ENCODE measurements around the gene TRERF1.

Gene TRERF1

DNA sequence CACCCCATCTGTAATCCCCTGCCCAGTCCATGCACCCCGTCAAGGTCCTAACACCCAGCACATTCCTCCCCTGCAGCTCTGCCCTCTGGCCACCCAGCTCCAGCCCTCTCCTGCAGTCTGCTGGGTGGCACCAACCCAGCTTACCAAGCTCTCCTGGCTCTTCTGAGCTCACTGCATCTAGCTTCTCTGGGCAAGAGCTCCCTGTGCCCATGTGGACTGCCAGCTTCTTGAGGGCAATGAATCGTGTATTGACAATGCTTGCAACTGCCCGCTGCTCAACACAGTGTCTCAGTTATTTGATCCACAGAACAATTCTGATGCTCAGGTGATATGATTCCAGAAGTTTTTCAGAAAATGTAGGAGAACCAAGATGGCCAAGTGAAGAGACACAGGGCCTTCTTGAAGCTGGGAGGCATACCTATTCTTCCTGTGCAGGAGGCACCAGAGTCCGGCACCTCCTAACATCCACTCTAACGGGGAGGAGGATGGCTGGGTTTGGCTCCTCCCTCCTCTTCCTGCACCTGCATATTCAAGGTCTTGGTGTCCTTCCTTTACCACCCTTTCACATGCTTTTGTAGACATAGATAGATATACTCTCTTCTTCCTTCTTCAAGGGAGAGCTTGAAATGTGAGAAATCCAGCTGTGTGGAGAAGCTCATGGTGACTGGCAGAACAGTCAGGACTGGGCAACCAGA is 85.6 kb downstream of the TRERF1 start:
- no peak for DNase-seq

DNA sequence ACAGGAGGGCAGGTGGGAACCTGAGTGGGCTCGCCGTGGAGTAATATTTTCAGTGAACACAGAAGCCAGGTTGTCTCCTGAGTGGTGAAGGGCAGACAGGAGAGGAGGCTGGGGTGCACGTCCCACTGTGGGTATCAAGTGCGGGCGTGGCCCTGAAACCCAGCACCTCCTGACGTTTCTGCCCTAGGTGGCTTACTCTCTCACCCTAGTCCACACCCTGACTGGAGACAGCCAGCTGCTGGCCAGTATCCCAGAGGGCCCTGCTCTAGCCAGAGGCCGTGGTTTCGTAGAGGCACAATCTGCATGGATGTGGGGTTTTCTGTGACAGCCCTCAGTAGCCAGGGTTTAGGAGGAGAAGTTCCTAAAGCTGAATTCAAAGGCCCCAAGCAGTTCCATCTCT is 86.7 kb downstream of the TRERF1 start:
- DNase-seq: no peak

DNA sequence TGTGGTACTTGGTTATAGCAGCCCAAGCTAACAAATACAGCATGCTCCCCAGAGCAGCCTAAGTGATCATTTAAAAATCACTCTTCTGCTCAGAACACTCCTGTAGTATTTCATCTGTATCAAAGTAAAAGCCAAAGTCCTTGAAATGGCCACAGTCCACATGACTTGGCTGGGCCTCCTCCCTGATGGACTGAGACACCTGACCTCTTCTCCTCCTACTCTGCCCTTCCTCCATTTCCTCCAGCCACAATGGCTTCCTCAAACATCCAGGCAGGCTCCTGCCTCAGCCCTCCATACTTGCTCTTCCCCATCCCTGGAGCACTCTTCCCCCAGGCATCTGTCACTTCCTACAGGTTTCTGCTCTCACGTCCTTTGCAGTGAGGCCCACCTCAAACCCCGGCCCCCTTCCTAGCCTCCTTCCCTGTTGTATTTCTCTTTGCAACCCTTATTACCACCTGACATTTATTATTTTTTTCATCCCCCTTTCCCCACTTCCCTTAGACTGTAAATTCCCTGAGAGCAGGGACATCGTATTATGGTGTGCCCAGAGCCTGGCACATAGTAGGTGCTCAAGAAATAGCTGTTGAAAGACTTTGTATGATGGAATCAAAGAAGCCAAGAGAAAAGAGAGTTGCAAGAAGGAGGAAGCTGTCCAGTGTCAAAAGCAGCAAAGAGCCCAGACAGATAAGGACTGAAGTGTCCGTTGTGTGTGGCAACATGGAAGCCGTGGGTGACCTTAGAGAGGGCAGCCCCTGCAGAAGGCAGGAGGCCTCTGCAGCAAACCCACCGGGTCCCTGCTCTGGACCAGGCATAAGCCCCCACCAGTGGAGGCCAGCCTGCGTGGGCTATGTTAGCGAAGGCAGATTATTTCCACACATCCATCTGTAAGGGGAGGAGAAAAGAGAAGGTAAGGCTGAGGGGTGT is 87.5 kb downstream of the TRERF1 start:
- no peak for DNase-seq

DNA sequence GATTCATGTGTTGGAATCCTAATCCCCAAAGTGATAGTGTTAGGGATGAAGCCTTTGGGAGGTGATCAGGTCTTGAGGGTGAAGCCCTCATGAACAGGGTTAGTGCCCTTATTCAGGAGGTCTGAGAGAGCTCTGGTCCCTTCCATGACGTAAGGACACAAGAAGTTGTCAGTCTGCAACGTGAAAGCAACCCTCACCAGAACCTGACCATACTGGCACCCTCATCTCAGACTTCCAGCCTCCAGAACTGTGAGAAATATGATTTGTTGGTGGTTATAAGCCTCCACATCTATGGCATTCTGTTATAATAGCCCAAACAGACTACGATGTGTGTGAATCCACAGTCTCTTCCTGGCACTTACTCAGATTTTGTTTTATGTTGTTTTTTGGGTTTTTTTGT is 90.7 kb downstream of the TRERF1 start:
- DNase-seq: no peak

DNA sequence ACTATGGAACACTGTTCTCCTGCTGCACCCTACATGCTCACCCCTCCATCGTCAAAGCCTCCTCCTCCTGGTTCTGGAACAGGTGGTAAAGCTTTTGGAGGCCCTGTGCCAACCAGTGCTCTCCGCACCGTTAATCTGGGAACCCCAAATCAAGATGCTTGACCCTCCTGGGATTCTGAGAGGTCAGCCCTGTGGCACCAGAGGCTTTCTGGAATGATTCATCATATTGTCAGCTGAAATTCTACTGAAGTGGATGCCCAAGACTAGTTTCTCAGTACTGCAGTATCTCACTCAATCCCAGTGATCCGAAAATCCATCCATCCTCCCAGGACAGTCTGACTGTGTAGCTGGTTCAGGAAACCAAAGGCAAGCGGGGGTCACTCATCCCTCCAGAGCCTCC is 92.7 kb downstream of the TRERF1 start:
- no peak for DNase-seq

DNA sequence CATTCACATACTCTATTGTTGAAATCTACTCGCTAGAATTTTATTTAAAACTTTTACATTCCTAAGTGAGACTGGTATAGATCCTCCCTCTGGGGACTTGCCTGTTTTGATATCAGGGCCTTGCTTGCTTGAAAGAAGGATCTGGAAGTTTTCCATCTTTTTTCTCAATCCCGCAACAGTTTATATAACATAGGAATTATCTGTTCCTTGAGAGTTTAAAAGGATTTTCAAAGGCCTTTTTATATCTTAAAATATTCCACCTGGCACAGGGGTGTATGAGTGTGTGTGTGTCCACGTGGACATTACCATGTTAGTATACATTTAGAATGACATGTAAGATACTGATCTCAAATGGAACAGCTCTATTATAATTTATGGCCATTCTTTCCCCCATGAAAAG is 96.3 kb downstream of the TRERF1 start:
- DNase-seq: no peak

DNA sequence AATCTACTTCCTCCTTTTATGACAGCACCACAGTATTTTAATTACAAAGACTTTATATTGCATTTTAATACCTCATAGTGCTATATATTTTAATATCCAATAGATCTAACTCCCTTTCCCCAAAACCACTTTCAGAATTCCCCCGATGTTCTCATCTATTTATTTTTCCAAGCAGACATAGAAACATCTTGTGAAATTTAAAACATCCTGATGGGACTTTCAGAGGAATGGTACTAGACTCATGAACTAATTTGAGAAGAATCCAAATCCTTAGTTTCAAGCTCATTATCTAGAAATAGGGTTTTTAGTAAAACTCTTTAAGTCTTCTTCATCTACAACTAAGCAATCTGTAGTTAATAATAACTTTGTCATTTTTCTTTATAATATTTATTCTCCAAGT is 97.0 kb downstream of the TRERF1 start:
- DNase-seq: no peak

DNA sequence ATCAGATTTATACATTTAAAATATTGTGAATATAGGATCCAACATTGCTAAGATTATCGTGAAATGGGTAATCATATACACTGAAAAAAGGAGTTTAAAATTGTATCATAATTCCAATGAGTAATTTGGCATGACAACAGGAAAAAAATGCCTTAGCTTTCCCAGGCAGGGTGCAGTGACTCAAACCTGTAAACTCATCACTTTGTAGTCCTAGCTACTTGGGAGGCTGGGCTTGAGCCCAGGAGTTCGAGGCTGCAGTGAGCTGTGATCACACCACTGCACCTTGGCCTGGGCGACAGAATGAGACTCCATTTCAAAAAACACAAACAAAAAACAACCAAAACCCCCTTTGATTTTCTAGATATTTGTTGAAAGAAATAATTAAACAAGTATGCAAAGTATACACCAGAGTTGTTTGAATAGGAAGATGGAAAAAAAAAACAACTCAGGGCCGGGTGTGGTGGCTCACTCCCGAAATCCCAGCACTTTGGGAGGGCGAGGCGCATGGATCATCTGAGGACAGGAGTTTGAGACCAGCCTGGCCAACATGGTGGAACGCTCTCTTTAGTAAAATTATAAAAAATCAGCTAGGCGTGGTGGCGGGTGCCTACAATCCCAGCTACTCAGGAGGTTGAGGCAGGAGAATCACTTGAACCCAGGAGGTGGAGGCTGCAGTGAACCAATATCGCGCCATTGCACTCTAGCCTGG is 98.7 kb downstream of the TRERF1 start:
- no peak for DNase-seq

DNA sequence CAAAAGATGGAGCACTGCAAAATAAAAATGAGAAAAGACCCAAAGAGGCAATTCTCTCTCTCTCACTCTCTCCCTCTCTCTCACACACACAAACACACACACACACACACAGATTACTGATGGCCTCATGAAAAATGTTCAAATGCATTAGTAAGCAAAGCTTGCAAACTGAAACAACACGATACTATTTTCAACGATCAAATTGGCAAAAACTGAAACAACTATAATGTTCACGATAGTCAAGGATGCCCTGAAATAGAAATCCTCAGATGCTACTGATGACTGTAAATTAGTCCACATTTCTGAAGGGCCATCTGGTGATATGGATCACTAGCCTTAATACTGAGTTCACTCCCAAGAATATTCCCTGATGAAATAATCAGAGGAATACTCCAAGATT is 100.8 kb downstream of the TRERF1 start:
- DNase-seq: no peak

DNA sequence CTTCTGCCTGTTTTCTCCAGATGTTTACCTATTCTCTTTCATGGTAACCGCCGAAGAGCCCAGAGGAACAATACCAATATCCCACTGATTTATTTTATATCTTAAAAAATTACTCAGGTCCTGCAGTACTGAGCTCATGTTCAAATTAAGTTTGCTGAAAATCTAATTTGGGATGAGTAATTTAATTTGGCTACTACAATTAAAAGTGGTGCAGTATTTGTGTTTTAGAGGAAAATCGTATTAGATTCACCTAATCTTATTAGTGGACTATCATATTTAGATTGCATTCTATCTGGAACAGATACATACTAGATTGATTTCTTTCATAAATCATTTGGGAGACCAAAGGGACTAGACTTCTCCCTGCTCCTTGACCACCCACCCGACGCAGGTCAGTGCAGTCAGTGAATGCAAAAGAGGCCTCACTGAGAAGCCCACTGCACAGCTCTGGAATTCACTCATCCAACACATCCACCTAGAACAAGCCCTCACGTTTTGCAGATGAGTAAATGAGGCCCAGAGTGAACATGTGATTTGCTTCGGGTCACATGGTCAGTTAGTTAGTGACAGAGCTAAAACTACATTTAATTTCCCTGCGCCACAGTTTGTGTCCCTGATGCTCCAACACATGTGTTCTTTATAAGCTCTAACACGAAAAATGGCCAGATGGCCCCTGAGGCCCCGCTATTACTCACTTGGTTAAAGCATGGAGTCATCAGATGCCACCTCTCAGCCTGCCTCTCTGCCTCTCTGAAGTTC is 101.8 kb downstream of the TRERF1 start:
- no peak for DNase-seq

DNA sequence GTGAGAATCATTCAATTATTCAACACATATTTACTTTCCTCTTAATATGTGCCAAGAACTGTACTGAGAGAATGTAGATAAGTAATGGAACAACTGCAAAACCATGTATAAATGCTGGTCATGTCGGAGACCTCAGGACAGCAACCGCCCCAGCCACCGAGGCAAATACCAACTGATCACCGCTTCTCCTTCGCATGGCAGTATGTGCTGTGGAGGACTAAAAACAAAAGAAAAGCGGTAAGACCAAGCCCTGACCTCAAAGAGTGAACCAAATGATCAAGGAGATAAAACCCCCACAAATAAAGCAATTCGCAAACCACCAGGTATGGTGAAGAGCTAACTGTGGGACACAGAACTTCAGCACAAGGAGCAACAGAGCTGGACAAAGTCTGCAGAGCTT is 104.3 kb downstream of the TRERF1 start:
- no peak for DNase-seq

DNA sequence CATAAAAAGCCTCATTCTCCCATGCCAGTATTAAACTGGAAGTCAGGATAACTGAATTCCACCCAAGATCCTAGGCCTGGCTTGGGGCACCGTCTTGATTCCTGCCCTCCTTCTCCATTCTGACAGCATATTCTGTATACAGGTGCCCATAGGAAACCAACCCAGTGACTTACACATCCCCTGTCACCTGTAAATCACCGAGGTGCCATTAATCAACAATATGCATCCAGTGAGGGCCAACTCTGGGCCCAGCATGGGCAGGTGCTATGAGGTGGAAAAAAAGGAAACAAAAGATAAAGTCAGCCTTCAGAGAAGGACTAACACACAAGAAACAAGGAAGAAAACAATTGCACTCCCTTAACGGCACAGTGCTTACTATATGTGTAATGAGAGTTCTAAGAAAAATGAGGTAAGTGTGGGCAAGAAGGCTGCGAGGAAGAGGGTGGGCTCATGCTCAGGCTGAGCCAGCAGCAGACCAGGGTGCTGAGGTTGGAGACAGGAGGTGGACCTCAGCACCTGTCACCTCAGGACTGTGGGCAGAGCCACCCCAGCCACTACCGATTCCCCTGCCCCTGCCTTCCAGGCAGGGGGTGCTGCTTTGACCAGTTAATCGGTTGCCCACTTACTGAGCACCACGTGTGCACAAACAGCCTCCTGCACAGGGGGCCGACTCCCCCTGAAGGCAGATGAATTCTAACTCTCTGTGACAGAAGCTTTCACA is 105.9 kb downstream of the TRERF1 start:
- DNase-seq: no peak

DNA sequence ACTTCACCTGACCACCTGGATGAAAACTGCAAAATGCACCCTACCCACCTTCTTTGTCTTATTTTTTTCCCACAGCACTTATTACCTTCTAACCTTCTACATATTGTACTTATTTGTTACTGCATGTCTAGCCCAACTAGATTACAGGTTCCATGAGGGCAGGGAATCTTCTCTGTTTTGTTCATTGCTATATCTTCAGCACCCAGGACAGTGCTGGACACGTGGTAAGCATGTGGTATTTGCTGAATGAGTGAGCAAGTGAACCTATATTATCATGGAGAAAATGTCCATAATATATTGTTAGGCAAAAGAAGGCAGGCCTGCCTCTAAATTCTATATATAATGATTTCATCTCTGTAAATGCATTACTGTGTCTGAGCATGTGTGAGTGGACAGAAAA is 107.0 kb downstream of the TRERF1 start:
- DNase-seq: no peak

DNA sequence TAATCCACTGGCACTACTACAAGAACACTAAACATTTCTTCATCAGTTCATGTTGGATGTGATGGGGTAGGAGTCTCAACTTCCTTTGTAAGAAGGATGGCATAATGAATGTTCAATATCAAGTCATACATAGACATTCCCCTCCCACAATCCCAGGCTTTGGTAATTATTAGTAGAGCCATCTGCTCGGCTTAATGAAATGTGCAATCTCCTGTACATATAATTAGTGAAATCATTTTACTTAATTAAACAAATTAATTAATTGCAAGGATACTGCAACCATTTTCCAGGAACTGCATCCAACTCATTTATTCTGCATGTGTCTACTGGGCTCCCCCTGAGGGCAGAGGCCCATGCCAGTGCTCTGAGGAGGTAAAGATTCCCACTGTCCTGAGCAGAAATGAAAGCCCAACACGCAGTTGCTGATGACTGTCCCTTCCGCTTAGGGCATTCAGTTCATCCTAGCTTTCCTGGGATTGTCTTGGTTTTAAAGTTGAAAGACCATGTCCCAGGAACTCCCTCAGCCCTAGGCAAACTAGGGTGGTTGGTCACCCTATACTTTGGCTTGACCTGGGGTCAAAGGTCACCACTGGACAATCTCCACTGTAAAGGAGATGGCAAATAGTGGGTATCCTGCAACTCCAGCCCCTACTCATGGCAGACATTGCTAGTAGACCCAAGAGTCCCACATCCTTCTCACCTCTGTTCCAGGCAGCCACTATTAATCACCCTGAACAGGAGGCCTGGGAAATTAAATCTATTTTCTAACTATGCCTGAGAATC is 109.8 kb downstream of the TRERF1 start:
- DNase-seq: no peak

DNA sequence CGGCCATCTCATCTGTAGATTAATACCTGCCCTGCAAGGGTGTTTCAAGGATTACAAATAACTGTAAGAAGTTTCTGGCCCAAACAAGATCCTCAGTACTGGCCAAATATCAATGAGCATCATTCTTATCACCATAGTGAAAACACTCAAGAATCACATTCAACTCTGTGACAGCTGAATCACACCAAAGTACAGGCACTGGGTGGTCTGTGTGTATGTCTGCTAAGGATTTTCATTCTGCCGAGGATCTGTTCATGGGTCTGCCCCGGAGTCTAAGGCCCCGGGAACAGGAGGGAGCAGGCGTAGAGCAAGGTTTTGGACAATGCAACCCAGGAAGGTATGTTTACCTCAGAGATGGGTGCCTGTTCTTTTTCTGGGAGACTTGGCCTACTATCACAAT is 110.5 kb downstream of the TRERF1 start:
- no peak for DNase-seq

DNA sequence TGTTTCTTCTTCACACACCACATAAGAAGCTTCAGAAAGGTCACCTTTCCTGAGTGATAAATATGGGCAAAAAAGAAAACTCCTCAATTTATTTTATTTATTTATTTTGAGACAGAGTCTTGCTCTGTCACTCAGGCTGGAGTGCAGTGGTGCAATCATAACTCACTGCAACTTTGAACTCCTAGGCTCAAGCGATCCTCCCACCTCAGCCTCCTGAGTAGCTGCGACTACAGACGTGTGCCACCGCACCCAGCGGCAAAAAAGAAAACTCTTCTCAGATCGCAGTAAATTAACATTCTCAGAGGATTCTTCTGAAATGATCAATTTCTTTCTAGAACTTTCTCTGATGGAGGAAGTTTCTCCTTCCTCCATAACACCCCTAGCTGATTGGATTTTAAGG is 111.2 kb downstream of the TRERF1 start:
- DNase-seq: peak; percentile 27

DNA sequence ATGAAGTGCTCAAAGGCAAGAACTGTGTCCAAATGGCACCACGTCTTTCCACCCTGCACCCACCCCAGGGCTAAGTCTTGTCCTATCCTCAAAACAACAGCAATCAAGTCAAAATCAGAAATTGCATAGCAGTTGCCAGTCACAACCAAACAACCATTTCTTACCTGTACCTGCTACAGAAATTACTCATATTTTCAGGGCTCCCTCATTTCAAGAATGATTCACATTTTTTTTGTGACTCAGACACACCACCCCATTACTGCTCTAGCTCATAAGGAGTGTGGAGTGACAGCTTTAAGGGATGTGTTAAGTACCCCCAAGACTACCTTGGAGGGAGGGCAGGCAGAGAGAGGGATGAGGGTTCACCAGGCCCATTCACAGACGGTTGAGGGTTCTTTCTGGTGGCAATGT is 111.7 kb downstream of the TRERF1 start:
- DNase-seq: peak; percentile 66

DNA sequence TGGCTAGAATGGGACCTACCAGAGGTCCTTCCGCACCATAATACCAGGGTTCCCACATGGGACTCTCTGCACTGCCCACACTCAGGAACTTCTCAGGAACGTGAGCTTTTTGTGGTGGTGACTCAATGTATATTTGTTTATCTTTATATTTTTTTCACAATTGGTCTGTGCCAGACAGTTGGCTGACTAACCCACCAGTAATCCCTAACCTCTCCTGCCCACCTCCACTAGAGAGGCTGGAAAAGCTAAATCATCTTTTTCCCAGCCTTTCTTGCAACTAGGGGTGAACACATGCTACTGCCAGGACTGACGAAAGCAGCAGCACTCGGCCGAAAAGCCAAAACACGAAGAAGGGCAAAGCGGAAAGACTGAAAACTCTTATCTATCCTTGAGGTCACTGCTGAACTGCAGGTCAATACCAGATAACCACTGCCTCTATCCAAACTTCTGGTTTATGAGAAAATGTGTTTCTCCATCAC is 112.9 kb downstream of the TRERF1 start:
- peak; percentile 46 for DNase-seq

DNA sequence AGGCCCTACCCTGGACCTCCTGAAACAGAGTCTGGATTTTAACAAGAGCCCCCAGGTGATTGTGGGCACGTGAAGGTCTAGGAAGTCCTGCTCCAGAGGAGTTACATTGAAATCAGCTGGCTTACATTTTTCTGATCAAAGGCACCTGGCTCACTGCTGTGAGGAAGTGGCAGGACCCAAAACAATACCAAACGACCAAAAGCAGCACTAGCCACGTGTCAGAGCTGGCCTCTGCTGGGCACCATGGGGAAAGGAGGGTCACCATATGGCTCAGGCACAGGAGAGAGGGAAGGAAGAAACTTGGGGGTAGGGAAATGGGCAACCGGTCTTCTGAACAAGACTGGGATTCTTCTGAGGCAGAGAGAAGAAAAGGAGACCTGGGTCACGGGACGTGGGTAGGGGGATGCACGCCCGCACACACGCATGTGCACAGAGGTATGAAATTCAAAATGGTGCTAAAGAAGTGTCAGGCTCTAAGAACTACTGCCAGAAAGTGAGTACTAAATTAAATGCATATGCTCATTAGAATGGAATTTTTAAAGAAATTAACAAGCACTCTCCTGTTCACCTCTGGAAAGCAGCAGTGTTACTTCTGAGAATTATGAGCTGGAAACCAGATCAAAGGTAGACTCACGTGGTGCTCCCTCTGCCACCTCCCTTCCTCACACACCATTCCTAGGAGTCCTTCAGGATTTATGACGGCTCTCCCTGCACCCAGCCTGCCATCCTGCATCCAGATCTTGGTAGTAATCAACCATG is 113.6 kb downstream of the TRERF1 start:
- no peak for DNase-seq

DNA sequence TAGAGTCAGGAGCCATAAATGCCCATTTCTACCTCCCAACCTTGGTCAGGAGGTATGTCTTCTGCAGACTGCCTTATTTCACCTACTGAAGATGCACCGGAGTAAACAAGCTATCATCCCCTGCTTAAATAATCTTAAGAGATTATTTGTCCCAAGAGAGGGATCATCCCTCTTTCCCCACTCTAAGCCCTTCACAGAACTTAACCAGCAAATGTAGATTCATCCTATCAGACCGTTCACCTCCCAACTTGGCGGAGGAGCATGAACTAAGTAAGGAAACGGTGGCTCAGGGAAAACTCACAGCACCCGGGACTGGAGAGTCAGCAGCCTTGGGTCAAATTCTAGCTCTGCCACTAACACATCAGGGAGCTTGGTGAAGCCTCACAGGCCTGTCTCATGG is 115.3 kb downstream of the TRERF1 start:
- no peak for DNase-seq

DNA sequence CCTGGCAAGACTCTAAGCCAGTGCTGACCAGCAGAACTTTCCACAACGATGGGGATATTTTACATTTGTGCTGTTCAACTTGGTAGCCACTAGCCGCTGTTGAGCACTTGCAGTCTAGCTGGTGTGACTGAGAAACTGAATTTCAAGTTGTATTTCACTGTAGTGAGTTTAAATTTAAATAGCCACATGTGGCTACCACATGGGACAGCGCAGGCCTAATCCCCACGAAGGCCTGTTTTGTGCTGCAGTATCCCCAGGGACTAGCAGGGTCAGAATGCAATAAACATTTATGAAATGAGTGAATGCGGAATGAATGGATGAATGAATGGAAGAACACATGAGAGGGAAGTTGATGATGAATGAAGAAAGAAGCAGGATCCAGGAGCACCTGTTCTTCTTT is 115.8 kb downstream of the TRERF1 start:
- no peak for DNase-seq

All from stimulated activated CD4-positive, alpha-beta T cell treated with anti-CD3 and anti-CD28 coated beads, Interleukin-4, amount 100 ng/mL, for 24 hours (primary cell).